Amygdala (tissue), 56 donors: ENCODE results near the gene ZNF598.
"Not testable (repeated sequence)": the region's sequence is repeated elsewhere in the genome, so short reads cannot be mapped to it uniquely, and the experiment has no call there.

Source experiments
- DNase-seq, 56 donors: peaks; one replicate each; lab custom pipeline; 2025; lab: John Stamatoyannopoulos, UW

The ZNF598 gene

GRCh38 chr16:2028620-2029220, 19.1 kb upstream of the ZNF598 start:
- no peak for DNase-seq

GRCh38 chr16:2028146-2028545, 18.5 kb upstream of the ZNF598 start:
- no peak for DNase-seq

- peak in 1 of 56 donors; percentile 5 for DNase-seq
These were observed 17.7 kb upstream of the ZNF598 start for GRCh38 chr16:2027024-2028010.

- DNase-seq, result peak in 13 of 56 donors; percentile 6 to 60 (median 21)
These were observed 16.9 kb upstream of the ZNF598 start, which contains the start of gene NHERF2 for GRCh38 chr16:2026461-2027023. NHERF2 (plus strand) TSS chr16:2026902; CDS start chr16:2027006, 104 bp downstream.

GRCh38 chr16:2025878-2026460, 16.3 kb upstream of the ZNF598 start:
- no peak for DNase-seq

- no peak for DNase-seq
These were observed 15.6 kb upstream of the ZNF598 start for GRCh38 chr16:2025251-2025650.

GRCh38 chr16:2024032-2024420, 14.4 kb upstream of the ZNF598 start:
- DNase-seq, result no peak

GRCh38 chr16:2023092-2024031, 13.7 kb upstream of the ZNF598 start:
- DNase-seq, result peak; percentile 25 to 97 (median 82)

- DNase-seq, result no peak
These were observed 13.1 kb upstream of the ZNF598 start for GRCh38 chr16:2022723-2023091.

- no peak for DNase-seq
These were observed 10.6 kb upstream of the ZNF598 start for GRCh38 chr16:2019921-2020831.

- DNase-seq, result no peak
These were observed 9.9 kb upstream of the ZNF598 start, which contains the start of gene NPW for GRCh38 chr16:2019518-2019920. NPW (plus strand) TSS chr16:2019785.

- no peak for DNase-seq
These were observed 6.8 kb upstream of the ZNF598 start for GRCh38 chr16:2016407-2016922.

- DNase-seq, result no peak
These were observed 6.3 kb upstream of the ZNF598 start for GRCh38 chr16:2015947-2016208.

GRCh38 chr16:2015117-2015946, 5.7 kb upstream of the ZNF598 start:
- DNase-seq, result no peak

- DNase-seq, result no peak
These were observed 3.9 kb upstream of the ZNF598 start for GRCh38 chr16:2013527-2013926.

- not testable (repeated sequence) for DNase-seq
These were observed 2.1 kb upstream of the ZNF598 start for GRCh38 chr16:2011726-2012125.

GRCh38 chr16:2009164-2009711, 383 bp downstream of the ZNF598 start:
- DNase-seq, result no peak
